Stomach smooth muscle (tissue), 2 donors: ENCODE results near the gene CUEDC2.

Experiments used
- H3K27ac ChIP-seq: one replicate; pipeline ENCODE4 v1.7.0; 2013; ENCODE audit warnings: mild to moderate bottlenecking, low read length, inconsistent platforms
- H3K27me3 ChIP-seq, 2 donors: one replicate each; pipeline ENCODE4 v1.7.0; 2013; ENCODE audit warnings: low read length in 2 of 2; ENCODE audit not compliant: insufficient read depth in 2 of 2, control insufficient read depth in 1 of 2
- H3K36me3 ChIP-seq, 2 donors: one replicate each; pipeline ENCODE4 v1.7.0; 2013; ENCODE audit warnings: low read length in 2 of 2; ENCODE audit not compliant: control insufficient read depth in 2 of 2, insufficient read depth in 2 of 2
- H3K4me1 ChIP-seq: one replicate; pipeline ENCODE4 v1.7.0; 2013; ENCODE audit warnings: low read length; ENCODE audit not compliant: control insufficient read depth, insufficient read depth
- H3K4me3 ChIP-seq, 2 donors: one replicate each; pipeline ENCODE4 v1.7.0; 2013; ENCODE audit warnings: low read length in 2 of 2
- H3K9ac ChIP-seq, 2 donors: one replicate each; pipeline ENCODE4 v1.7.0; 2013; ENCODE audit warnings: low read length in 2 of 2, mild to moderate bottlenecking in 1 of 2
- H3K9me3 ChIP-seq, 2 donors: one replicate each; pipeline ENCODE4 v1.7.0; 2013; ENCODE audit warnings: low read length in 2 of 2; ENCODE audit not compliant: control insufficient read depth in 2 of 2
- donor health status: healthy.
- donor health status: Pancreatic carcinoma.

Gene CUEDC2, protein sequence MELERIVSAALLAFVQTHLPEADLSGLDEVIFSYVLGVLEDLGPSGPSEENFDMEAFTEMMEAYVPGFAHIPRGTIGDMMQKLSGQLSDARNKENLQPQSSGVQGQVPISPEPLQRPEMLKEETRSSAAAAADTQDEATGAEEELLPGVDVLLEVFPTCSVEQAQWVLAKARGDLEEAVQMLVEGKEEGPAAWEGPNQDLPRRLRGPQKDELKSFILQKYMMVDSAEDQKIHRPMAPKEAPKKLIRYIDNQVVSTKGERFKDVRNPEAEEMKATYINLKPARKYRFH

GRCh38 chr10:102432162-102432950 is at the start of gene CUEDC2:
CUEDC2 (minus strand) TSS chr10:102432574; CDS start chr10:102425188, 7,386 bp downstream.
- Histone ChIP-seq H3K9me3 (no peaks in the 10 kb centered on the region), H3K4me1 (peaks cover 12% of the 10 kb centered on the region), H3K27ac (peak within 1 kb of the TSS; percentile 71)

GRCh38 chr10:102480396-102480795 is 48.0 kb upstream of the CUEDC2 start:
- Histone ChIP-seq H3K4me1 (peaks cover 3% of the 10 kb centered on the region), H3K27me3 (no peaks in the 10 kb centered on the region), H3K36me3 (peaks cover 55% of the 10 kb centered on the region in 2 donors), H3K27ac (no peak overlapping the region), H3K9ac (no peak overlapping the region), H3K4me3 (no peak overlapping the region), H3K9me3 (no peaks in the 10 kb centered on the region)

More at GRCh38 chr10:102432162-102432950, at the start of gene CUEDC2:
- Histone ChIP-seq H3K36me3 (no peaks in the 10 kb centered on the region), H3K4me3 (peak within 1 kb of the TSS; percentile 97 to 98), H3K27me3 (peaks cover 13 to 14% of the 10 kb centered on the region in 2 donors), H3K9ac (peak within 1 kb of the TSS; percentile 96 to 97)

DNA sequence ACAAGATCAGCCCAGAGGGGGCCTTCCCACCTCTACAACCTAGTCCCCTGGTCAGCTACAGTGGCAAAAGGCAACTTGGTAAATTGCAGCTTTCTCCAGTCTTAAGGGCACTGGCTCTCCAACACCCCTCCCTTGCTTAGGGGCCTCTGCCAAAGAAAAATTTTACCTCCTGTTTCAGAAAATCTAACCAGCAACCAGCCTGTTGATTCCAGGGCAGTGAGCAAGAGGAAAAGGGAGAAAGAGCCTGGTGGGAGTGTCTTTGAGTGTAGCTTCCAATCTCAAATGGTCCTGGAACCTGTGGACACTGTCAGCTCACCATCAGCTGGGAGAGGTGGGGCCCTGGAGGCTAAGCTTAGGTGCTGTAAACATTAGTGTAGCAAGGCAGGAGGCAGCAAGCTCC is 47.3 kb upstream of the CUEDC2 start:
- Histone ChIP-seq H3K4me3 (no peak overlapping the region), H3K27me3 (no peaks in the 10 kb centered on the region), H3K9me3 (no peaks in the 10 kb centered on the region), H3K36me3 (peaks cover 47% of the 10 kb centered on the region in 2 donors), H3K9ac (no peak overlapping the region), H3K4me1 (peaks cover 3% of the 10 kb centered on the region), H3K27ac (peak overlapping the region; percentile 2)

GRCh38 chr10:102476466-102477141 is 44.2 kb upstream of the CUEDC2 start:
- no peaks in the 10 kb centered on the region for H3K27me3 ChIP-seq
- H3K36me3 ChIP-seq = peaks cover 17 to 19% of the 10 kb centered on the region in 2 donors
- H3K4me3 ChIP-seq = no peak overlapping the region
- peaks cover 3% of the 10 kb centered on the region for H3K4me1 ChIP-seq
- H3K9me3 ChIP-seq = no peaks in the 10 kb centered on the region
- H3K9ac ChIP-seq = no peak overlapping the region
- H3K27ac ChIP-seq = no peak overlapping the region

GRCh38 chr10:102475451-102476040 is 43.2 kb upstream of the CUEDC2 start:
- Histone ChIP-seq H3K36me3 (peaks cover 7 to 8% of the 10 kb centered on the region in 2 donors), H3K9me3 (no peaks in the 10 kb centered on the region), H3K9ac (peak overlapping the region in 1 of 2 donors; percentile 29), H3K27me3 (no peaks in the 10 kb centered on the region), H3K4me1 (peaks cover 3% of the 10 kb centered on the region), H3K4me3 (no peak overlapping the region), H3K27ac (no peak overlapping the region)

DNA sequence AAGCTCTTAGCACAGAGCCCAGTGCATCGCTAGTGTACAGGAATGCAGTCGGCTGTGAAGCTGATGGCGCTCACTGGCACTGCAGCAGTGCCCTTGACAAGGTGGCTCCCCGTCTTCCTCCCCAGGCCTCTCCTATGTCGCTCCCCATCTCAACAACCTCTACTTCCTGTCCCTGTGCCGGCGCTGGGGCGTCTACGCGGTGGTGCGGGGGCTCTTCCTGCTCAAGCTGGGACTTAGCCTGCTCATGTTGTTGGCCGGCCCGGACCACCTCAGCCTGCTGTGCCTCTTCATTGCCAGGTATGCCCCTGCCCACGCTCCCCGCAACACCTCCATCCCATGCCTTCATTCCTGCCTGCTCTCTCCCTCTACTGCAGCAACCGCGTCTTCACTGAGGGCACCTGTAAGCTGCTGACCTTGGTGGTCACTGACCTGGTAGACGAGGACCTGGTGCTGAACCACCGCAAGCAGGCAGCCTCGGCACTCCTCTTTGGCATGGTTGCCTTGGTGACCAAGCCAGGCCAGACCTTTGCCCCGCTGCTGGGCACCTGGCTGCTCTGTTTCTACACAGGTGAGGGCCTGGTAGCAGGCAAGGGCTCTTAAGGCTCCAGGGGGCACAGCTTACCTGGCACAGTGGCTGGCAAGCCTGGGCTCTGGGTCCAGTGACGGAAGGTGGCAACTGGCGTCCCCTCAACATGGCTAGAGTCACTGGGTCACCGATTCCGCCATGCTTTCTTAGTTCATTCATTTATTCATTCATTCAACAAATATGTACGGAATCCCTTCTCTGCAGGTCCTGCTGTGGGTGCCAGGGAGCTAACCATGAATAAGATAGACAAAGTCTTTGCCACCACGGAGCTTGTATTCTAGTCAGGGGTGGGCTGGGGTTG is 41.3 kb upstream of the CUEDC2 start:
- H3K4me1 ChIP-seq = no peaks in the 10 kb centered on the region
- no peaks in the 10 kb centered on the region for H3K36me3 ChIP-seq
- no peaks in the 10 kb centered on the region for H3K9me3 ChIP-seq
- no peak overlapping the region for H3K4me3 ChIP-seq
- H3K27me3 ChIP-seq = no peaks in the 10 kb centered on the region
- H3K27ac ChIP-seq = no peak overlapping the region
- no peak overlapping the region for H3K9ac ChIP-seq

GRCh38 chr10:102470579-102471546 is 38.5 kb upstream of the CUEDC2 start:
- H3K4me1 ChIP-seq = no peaks in the 10 kb centered on the region
- H3K9ac ChIP-seq = no peak overlapping the region
- H3K27me3 ChIP-seq = no peaks in the 10 kb centered on the region
- H3K9me3 ChIP-seq = no peaks in the 10 kb centered on the region
- H3K27ac ChIP-seq = no peak overlapping the region
- H3K4me3 ChIP-seq = no peak overlapping the region
- no peaks in the 10 kb centered on the region for H3K36me3 ChIP-seq

- no peaks in the 10 kb centered on the region for H3K27me3 ChIP-seq
- no peaks in the 10 kb centered on the region for H3K9me3 ChIP-seq
- H3K4me1 ChIP-seq = no peaks in the 10 kb centered on the region
- no peak overlapping the region for H3K27ac ChIP-seq
- H3K36me3 ChIP-seq = no peaks in the 10 kb centered on the region
- H3K9ac ChIP-seq = no peak overlapping the region
- H3K4me3 ChIP-seq = no peak overlapping the region
Measured at GRCh38 chr10:102468683-102469082, 36.3 kb upstream of the CUEDC2 start.

DNA sequence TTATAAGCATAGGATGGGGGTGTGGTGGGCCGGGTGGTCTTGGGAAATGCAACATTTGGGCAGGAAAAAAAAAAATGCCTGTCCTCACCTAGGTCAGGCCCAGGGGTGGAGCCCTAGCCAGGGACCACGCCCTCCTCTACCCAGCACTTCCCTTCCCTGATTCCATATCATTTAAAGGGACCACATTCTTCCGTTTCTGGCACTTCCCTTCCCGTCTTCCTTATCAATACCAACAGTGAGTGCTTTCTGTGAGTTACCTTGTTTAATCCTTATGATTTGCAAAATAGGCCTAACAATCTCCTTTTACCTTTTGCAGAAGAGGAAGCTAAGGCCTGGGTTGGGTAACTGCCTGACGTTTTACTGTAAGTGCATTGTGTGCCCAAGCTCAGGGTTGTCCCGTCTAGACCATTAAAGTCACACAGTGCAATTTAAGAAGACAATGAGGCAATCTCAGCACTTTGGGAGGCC is 35.6 kb upstream of the CUEDC2 start:
- no peak overlapping the region for H3K27ac ChIP-seq
- no peaks in the 10 kb centered on the region for H3K27me3 ChIP-seq
- no peaks in the 10 kb centered on the region for H3K4me1 ChIP-seq
- H3K9me3 ChIP-seq = no peaks in the 10 kb centered on the region
- H3K4me3 ChIP-seq = no peak overlapping the region
- H3K9ac ChIP-seq = no peak overlapping the region
- H3K36me3 ChIP-seq = no peaks in the 10 kb centered on the region
